H1 (cell line): ENCODE measurements around the gene HK2. TPM values are rescaled to one million over a fixed set of nuclear protein-coding genes. Genes with fewer than 3 reads are reported as not detected.

Experiments
- BACH1 ChIP-seq: IDR thresholded peaks from 2 replicates; pipeline ENCODE4 v1.6.1; 2012; ENCODE audit warnings: low read length, improper control_type of control experiment
- BCL11A ChIP-seq, 2 experiments: IDR thresholded peaks; one replicate each; pipeline ENCODE4 v1.6.1; 2011; ENCODE audit warnings: low read depth in 2 of 2, low read length in 2 of 2, mild to moderate bottlenecking in 2 of 2
- BRCA1 ChIP-seq: IDR thresholded peaks from 2 replicates; pipeline ENCODE4 v1.6.1; 2012; ENCODE audit warnings: low read depth, low read length, improper control_type of control experiment
- CEBPB ChIP-seq: IDR thresholded peaks from 2 replicates; pipeline ENCODE4 v1.6.1; 2012; ENCODE audit warnings: low read depth, low read length
- CHD7 ChIP-seq: fragments of 300-600 bp; sonication (generic); IDR thresholded peaks from 2 replicates; pipeline ENCODE4 v1.7.1; 2012; ENCODE audit warnings: low read length, moderate library complexity, mild to moderate bottlenecking, inconsistent platforms; ENCODE audit not compliant: insufficient replicate concordance
- E2F6 ChIP-seq: IDR thresholded peaks from 2 replicates; pipeline ENCODE4 v1.6.1; 2012; ENCODE audit warnings: inconsistent platforms
- JUN ChIP-seq: IDR thresholded peaks from 2 replicates; pipeline ENCODE4 v1.6.1; 2011; ENCODE audit warnings: low read depth, mild to moderate bottlenecking, improper control_type of control experiment, low read length
- POU5F1 ChIP-seq: IDR thresholded peaks from 2 replicates; pipeline ENCODE4 v1.6.1; 2011; ENCODE audit warnings: low read depth, mild to moderate bottlenecking, low read length, moderate library complexity
- SP1 ChIP-seq: IDR thresholded peaks from 2 replicates; pipeline ENCODE4 v1.6.1; 2011; ENCODE audit warnings: low read depth, low read length
- polyA plus RNA-seq, 7 experiments: library from polyadenylated mRNA; depleted of rRNA in 3 of 7; stranded (reverse) in 5 of 7; unstranded in 2 of 7; fragments of >200 nt in 5 of 7; fragments of 200-250 nt in 2 of 7; gene quantifications; 1 replicate in 5 of 7; 2 replicates in 1 of 7; 4 replicates in 1 of 7; pipeline versions ENCODE4 v1.2.1 to v1.2.3, GENCODE V29; 2011 to 2013; ENCODE audit warnings: missing spikeins in 2 of 7, mixed read lengths in 2 of 7
- total RNA-seq: library from RNA; stranded (reverse); fragmentation: NEBNext Ultra II Directional; extraction: Animal tissue kit (Norgen Biotek cat#: 25700); gene quantifications from 2 replicates; pipeline ENCODE4 v1.2.1, GENCODE V29; 2021

HK2 gene
- total and polyA plus RNA-seq, 2 of the 8 experiments (the other 6 are each of a cell fraction or from before 2014, with no cell fraction given): 22.1 to 61.9 TPM

GRCh38 chr2:74878551-74878950 lies 44.6 kb downstream of the HK2 start (continued):
- TF ChIP-seq CHD7 (no peak), CEBPB (no peak), BRCA1 (no peak), SP1 (no peak), E2F6 (no peak), JUN (no peak), BCL11A (IDR thresholded peaks at IDR 0.05; ENCODE audit: low read depth in 2 of 2, low read length in 2 of 2) (no peak), POU5F1 (no peak), BACH1 (no peak)
